ENCODE data around the gene TMOD1.
"Not testable (repeated sequence)": the region's sequence is repeated elsewhere in the genome, so short reads cannot be mapped to it uniquely, and the experiment has no call there.

TMOD1 gene

GRCh38 chr9:97574921-97575672 is 73.6 kb downstream of the TMOD1 start:
- not testable (repeated sequence) for H3K9me3 ChIP-seq (ENCODE audit: control insufficient read depth, insufficient read depth, low read length); H3K36me3 ChIP-seq (ENCODE audit: control insufficient read depth, insufficient read depth, low read length); H3K4me1 ChIP-seq (ENCODE audit: control insufficient read depth, insufficient read depth, low read length); H3K4me3 ChIP-seq (ENCODE audit: low read depth, low read length); H3K9ac ChIP-seq (ENCODE audit: low read depth, low read length); H3K27me3 ChIP-seq (ENCODE audit: control insufficient read depth, insufficient read depth, low read length)

- H3K9me3 ChIP-seq (ENCODE audit: control insufficient read depth, insufficient read depth, low read length), result no peaks in the 10 kb centered on the region
- no peaks in the 10 kb centered on the region for H3K27me3 ChIP-seq (ENCODE audit: control insufficient read depth, insufficient read depth, low read length)
- no peak overlapping the region for H3K9ac ChIP-seq (ENCODE audit: low read depth, low read length)
- H3K4me1 ChIP-seq (ENCODE audit: control insufficient read depth, insufficient read depth, low read length), result no peaks in the 10 kb centered on the region
- no peaks in the 10 kb centered on the region for H3K36me3 ChIP-seq (ENCODE audit: control insufficient read depth, insufficient read depth, low read length)
- H3K4me3 ChIP-seq (ENCODE audit: low read depth, low read length), result no peak overlapping the region
These were observed 74.3 kb downstream of the TMOD1 start for GRCh38 chr9:97575673-97576200.

GRCh38 chr9:97577051-97577450 is 75.6 kb downstream of the TMOD1 start:
- no peaks in the 10 kb centered on the region for H3K27me3 ChIP-seq (ENCODE audit: control insufficient read depth, insufficient read depth, low read length)
- H3K9me3 ChIP-seq (ENCODE audit: control insufficient read depth, insufficient read depth, low read length), result no peaks in the 10 kb centered on the region
- H3K36me3 ChIP-seq (ENCODE audit: control insufficient read depth, insufficient read depth, low read length), result no peaks in the 10 kb centered on the region
- no peak overlapping the region for H3K9ac ChIP-seq (ENCODE audit: low read depth, low read length)
- no peak overlapping the region for H3K4me3 ChIP-seq (ENCODE audit: low read depth, low read length)
- H3K4me1 ChIP-seq (ENCODE audit: control insufficient read depth, insufficient read depth, low read length), result no peaks in the 10 kb centered on the region

DNA sequence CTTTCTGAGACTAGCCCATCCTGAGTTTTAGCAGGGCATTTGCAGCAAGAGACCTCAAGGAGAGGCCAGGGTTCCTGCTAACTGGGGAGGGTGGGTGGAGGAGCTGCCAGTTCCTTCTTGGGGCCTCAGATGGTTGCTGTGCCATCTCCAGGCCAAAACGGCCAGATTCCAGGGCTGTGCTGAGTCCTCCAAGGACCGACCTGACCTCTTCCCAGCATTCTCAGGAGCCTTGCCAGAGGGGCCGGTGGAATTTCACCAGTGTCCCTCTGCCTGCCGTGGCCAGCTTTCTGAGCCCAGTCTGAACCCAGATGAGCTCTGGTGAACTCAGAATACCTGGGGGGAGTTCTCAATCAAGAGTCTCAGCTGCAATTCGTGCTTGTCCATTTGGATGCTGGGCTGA is 77.4 kb downstream of the TMOD1 start:
- H3K9me3 ChIP-seq (ENCODE audit: control insufficient read depth, insufficient read depth, low read length), result no peaks in the 10 kb centered on the region
- H3K36me3 ChIP-seq (ENCODE audit: control insufficient read depth, insufficient read depth, low read length), result no peaks in the 10 kb centered on the region
- H3K4me3 ChIP-seq (ENCODE audit: low read depth, low read length), result no peak overlapping the region
- H3K27me3 ChIP-seq (ENCODE audit: control insufficient read depth, insufficient read depth, low read length), result no peaks in the 10 kb centered on the region
- no peak overlapping the region for H3K9ac ChIP-seq (ENCODE audit: low read depth, low read length)
- H3K4me1 ChIP-seq (ENCODE audit: control insufficient read depth, insufficient read depth, low read length), result no peaks in the 10 kb centered on the region

DNA sequence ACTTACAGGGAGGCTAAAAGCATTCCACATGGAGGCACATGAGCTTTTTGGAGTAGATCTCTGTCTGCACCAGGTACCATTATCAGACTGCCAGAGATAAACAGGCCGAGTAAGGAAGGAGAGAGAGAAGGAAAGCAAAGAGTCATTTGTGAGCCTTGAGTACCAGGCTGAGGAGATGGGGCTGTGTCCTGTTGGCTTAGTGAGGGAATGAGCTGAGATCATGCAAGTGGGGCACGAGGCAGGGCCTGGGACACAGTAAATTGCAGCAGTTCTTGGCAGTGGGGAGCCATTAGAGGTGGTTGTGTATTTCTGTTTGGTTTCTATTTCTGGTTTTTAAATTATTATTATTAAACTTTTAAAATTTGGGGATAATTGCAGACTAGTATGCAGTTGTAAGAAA is 78.4 kb downstream of the TMOD1 start:
- Histone ChIP-seq H3K36me3 (ENCODE audit: control insufficient read depth, insufficient read depth, low read length) (no peaks in the 10 kb centered on the region), H3K9me3 (ENCODE audit: control insufficient read depth, insufficient read depth, low read length) (no peaks in the 10 kb centered on the region), H3K9ac (ENCODE audit: low read depth, low read length) (no peak overlapping the region), H3K4me3 (ENCODE audit: low read depth, low read length) (no peak overlapping the region), H3K27me3 (ENCODE audit: control insufficient read depth, insufficient read depth, low read length) (no peaks in the 10 kb centered on the region), H3K4me1 (ENCODE audit: control insufficient read depth, insufficient read depth, low read length) (no peaks in the 10 kb centered on the region)

DNA sequence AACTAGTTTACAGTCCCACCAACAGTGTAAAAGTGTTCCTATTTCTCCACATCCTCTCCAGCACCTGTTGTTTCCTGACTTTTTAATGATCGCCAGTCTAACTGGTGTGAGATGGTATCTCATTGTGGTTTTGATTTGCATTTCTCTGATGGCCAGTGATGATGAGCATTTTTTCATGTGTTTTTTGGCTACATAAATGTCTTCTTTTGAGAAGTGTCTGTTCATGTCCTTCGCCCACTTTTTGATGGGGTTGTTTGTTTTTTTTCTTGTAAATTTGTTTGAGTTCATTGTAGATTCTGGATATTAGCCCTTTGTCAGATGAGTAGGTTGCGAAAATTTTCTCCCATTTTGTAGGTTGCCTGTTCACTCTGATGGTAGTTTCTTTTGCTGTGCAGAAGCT is 80.1 kb downstream of the TMOD1 start:
- H3K36me3 ChIP-seq (ENCODE audit: control insufficient read depth, insufficient read depth, low read length); H3K9me3 ChIP-seq (ENCODE audit: control insufficient read depth, insufficient read depth, low read length); H3K4me1 ChIP-seq (ENCODE audit: control insufficient read depth, insufficient read depth, low read length); H3K4me3 ChIP-seq (ENCODE audit: low read depth, low read length); H3K9ac ChIP-seq (ENCODE audit: low read depth, low read length); H3K27me3 ChIP-seq (ENCODE audit: control insufficient read depth, insufficient read depth, low read length): not testable (repeated sequence)

GRCh38 chr9:97584778-97585177 is 83.3 kb downstream of the TMOD1 start:
- H3K4me3 ChIP-seq (ENCODE audit: low read depth, low read length); H3K4me1 ChIP-seq (ENCODE audit: control insufficient read depth, insufficient read depth, low read length); H3K36me3 ChIP-seq (ENCODE audit: control insufficient read depth, insufficient read depth, low read length); H3K27me3 ChIP-seq (ENCODE audit: control insufficient read depth, insufficient read depth, low read length); H3K9me3 ChIP-seq (ENCODE audit: control insufficient read depth, insufficient read depth, low read length); H3K9ac ChIP-seq (ENCODE audit: low read depth, low read length): not testable (repeated sequence)

DNA sequence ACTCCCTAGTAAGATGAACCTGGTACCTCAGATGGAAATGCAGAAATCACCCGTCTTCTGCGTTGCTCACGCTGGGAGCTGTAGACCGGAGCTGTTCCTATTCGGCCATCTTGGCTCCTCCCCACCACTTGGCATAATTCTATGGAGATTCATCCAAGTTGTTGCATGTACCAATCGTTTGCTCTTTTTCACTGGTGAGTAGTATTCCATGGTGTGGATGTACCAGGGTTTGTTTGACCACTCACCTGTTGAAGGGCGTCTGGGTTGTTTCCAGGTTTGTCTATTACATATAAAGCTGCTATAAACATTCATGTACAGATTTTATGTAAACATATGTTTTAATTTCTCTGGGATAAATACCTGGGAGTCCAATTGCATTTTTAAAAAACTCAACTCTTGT is 85.4 kb downstream of the TMOD1 start:
- not testable (repeated sequence) for H3K27me3 ChIP-seq (ENCODE audit: control insufficient read depth, insufficient read depth, low read length); H3K9me3 ChIP-seq (ENCODE audit: control insufficient read depth, insufficient read depth, low read length)

DNA sequence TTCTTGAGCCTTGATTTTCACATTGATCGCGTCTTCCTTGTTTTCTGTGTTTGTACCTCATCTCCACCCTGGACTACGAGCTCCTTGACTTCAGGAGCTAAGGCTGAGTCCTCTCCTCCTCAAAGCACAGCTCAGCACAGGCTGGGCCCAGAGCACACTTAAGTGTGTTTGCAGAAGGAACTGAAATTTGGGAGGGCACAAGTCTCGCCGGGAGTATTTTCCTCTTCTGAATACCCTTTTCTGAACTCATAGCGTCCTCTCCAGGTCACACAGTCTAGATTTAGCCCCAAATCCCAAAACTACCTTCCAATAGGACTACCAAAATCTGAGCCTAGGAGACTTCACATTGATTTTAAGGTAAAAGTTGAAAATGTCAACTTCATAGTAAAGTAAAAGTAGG is 90.1 kb downstream of the TMOD1 start:
- H3K27me3 ChIP-seq (ENCODE audit: control insufficient read depth, insufficient read depth, low read length), result no peaks in the 10 kb centered on the region
- H3K4me3 ChIP-seq (ENCODE audit: low read depth, low read length), result no peak overlapping the region
- H3K36me3 ChIP-seq (ENCODE audit: control insufficient read depth, insufficient read depth, low read length), result no peaks in the 10 kb centered on the region
- no peak overlapping the region for H3K9ac ChIP-seq (ENCODE audit: low read depth, low read length)
- H3K4me1 ChIP-seq (ENCODE audit: control insufficient read depth, insufficient read depth, low read length), result no peaks in the 10 kb centered on the region
- H3K9me3 ChIP-seq (ENCODE audit: control insufficient read depth, insufficient read depth, low read length), result no peaks in the 10 kb centered on the region

More for the DNA sequence above, 85.4 kb downstream of the TMOD1 start:
- H3K9ac ChIP-seq (ENCODE audit: low read depth, low read length); H3K4me1 ChIP-seq (ENCODE audit: control insufficient read depth, insufficient read depth, low read length); H3K4me3 ChIP-seq (ENCODE audit: low read depth, low read length); H3K36me3 ChIP-seq (ENCODE audit: control insufficient read depth, insufficient read depth, low read length): not testable (repeated sequence)

DNA sequence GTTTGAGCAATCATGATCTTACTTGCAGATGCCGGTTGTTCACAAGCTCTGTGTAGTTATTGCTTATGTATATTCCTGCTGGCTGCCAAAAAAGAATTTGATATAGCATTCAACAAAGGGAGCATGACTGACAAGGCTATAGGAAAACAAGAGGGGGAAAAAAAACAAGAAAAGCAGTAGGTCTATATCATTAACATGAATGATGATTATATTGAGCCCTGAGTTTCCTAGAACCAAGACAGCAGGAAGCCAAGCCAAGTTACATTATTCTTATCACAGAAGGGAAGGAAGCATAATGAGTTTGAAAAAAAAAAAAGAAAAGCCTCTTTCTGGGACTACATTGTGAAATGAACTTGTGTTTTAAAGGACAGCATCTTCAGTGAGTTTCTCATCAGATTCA is 90.7 kb downstream of the TMOD1 start:
- no peaks in the 10 kb centered on the region for H3K36me3 ChIP-seq (ENCODE audit: control insufficient read depth, insufficient read depth, low read length)
- no peaks in the 10 kb centered on the region for H3K27me3 ChIP-seq (ENCODE audit: control insufficient read depth, insufficient read depth, low read length)
- no peaks in the 10 kb centered on the region for H3K4me1 ChIP-seq (ENCODE audit: control insufficient read depth, insufficient read depth, low read length)
- H3K9me3 ChIP-seq (ENCODE audit: control insufficient read depth, insufficient read depth, low read length), result no peaks in the 10 kb centered on the region
- no peak overlapping the region for H3K9ac ChIP-seq (ENCODE audit: low read depth, low read length)
- H3K4me3 ChIP-seq (ENCODE audit: low read depth, low read length), result no peak overlapping the region

DNA sequence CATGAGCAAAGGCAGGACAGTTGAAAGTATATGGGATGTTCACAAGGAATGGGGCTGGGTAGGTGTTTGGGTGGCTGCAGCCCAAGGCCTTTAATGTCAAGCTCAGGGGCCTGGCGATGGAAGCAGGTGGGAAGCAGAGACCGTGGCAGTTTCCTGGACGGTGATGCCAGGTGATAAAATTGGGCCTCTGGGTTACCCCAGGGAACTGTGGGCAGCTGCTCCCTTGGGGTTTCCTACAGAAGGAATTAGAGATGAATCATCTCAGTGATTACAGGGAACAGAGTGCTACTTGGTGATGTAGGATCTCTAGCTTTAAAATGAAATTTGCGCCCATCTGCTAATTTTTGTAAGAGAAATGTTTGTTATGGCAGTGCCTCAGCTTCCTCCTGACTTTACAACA is 92.5 kb downstream of the TMOD1 start:
- no peaks in the 10 kb centered on the region for H3K9me3 ChIP-seq (ENCODE audit: control insufficient read depth, insufficient read depth, low read length)
- H3K9ac ChIP-seq (ENCODE audit: low read depth, low read length), result no peak overlapping the region
- no peaks in the 10 kb centered on the region for H3K36me3 ChIP-seq (ENCODE audit: control insufficient read depth, insufficient read depth, low read length)
- no peaks in the 10 kb centered on the region for H3K4me1 ChIP-seq (ENCODE audit: control insufficient read depth, insufficient read depth, low read length)
- no peaks in the 10 kb centered on the region for H3K27me3 ChIP-seq (ENCODE audit: control insufficient read depth, insufficient read depth, low read length)
- no peak overlapping the region for H3K4me3 ChIP-seq (ENCODE audit: low read depth, low read length)

DNA sequence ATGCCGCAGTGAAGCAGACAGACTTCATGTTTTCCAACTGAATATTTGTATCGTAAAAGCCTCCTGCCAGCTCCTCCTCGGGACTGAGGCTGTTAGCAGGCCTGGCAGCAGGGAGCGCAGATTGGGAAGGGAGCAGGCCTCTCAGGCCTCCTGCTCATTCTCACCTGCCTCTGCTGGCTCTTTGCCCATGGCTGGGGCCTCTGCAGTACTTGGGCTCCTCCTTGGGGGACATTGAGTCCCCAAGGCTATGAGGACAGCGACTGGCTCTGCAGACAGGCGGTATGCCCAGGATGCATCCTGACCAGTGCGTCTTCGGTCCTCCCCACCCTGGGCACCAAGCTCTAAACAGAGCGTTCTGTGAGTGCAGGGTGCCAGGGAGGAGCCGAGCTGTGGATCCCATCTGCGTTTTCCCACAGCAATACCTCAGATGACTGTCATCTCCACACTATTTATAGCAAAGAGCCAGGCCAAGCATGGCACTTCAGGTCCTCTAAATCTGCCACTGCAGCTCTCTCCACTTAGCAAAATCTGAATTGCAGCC is 93.0 kb downstream of the TMOD1 start:
- Histone ChIP-seq H3K9ac (ENCODE audit: low read depth, low read length) (no peak overlapping the region), H3K36me3 (ENCODE audit: control insufficient read depth, insufficient read depth, low read length) (no peaks in the 10 kb centered on the region), H3K4me3 (ENCODE audit: low read depth, low read length) (no peak overlapping the region), H3K27me3 (ENCODE audit: control insufficient read depth, insufficient read depth, low read length) (no peaks in the 10 kb centered on the region), H3K9me3 (ENCODE audit: control insufficient read depth, insufficient read depth, low read length) (no peaks in the 10 kb centered on the region), H3K4me1 (ENCODE audit: control insufficient read depth, insufficient read depth, low read length) (no peaks in the 10 kb centered on the region)
